SK-N-SH (cell line): ENCODE data around the gene OXSR1. TPM values are rescaled to one million over a fixed set of nuclear protein-coding genes. Genes with fewer than 3 reads are reported as not detected.

ENCODE experiments used
- CTCF ChIA-PET: fragments of 300-600, 350-600 bp; formaldehyde crosslinking; extraction: SDS; loops from one replicate; lab custom pipeline; 2021; lab: Yijun Ruan, JAX
- POLR2A ChIA-PET: fragments of 350-600 bp; sonication (Branson Sonifier 250); formaldehyde crosslinking; extraction: SDS; loops from one replicate; lab custom pipeline; 2020; ENCODE audit warnings: antibody characterized with exemption, inconsistent platforms; lab: Yijun Ruan, JAX
- DNase-seq: peaks from one replicate; pipeline ENCODE4 v3.0.0; 2012
- H2AFZ ChIP-seq: fragments of 200-600 bp; sonication (generic); 2 replicates; pipeline ENCODE4 v1.8.1; 2016; ENCODE audit warnings: antibody characterized with exemption, mild to moderate bottlenecking, low read depth
- H3F3A ChIP-seq: fragments of 200-600 bp; sonication (generic); replicated peaks from 2 replicates; pipeline ENCODE3; 2016; ENCODE audit warnings: antibody characterized with exemption, mild to moderate bottlenecking; ENCODE audit not compliant: insufficient read depth
- H3K27ac ChIP-seq, 2 experiments: fragments of 200-500 bp in 1 of 2; fragments of 200-600 bp in 1 of 2; sonication (Bioruptor generic) in 1 of 2; sonication (generic), shearing (Covaris generic) in 1 of 2; 2 replicates each; pipeline versions ENCODE4 v1.5.1 to v1.6.1; 2014 to 2016; ENCODE audit warnings: low read depth in 2 of 2, inconsistent platforms in 1 of 2, low read length in 1 of 2, mild to moderate bottlenecking in 1 of 2, mixed read lengths in 1 of 2
- H3K27me3 ChIP-seq: fragments of 200-600 bp; sonication (generic), shearing (Covaris generic); 2 replicates; pipeline ENCODE4 v1.6.1; 2016; ENCODE audit warnings: mixed run types; ENCODE audit not compliant: insufficient read depth
- H3K36me3 ChIP-seq, 2 experiments: fragments of 200-500 bp in 1 of 2; fragments of 200-600 bp in 1 of 2; sonication (Bioruptor generic) in 1 of 2; sonication (generic) in 1 of 2; replicated peaks in 1 of 2; 2 replicates each; pipeline versions ENCODE3 to v1.5.1; 2014 to 2016; ENCODE audit warnings: low read length in 1 of 2, mild to moderate bottlenecking in 1 of 2; ENCODE audit not compliant: insufficient read depth in 2 of 2, control insufficient read depth in 1 of 2
- H3K4me1 ChIP-seq, 2 experiments: fragments of 200-500 bp in 1 of 2; fragments of 200-600 bp in 1 of 2; sonication (Bioruptor generic) in 1 of 2; sonication (generic), shearing (Covaris generic) in 1 of 2; 2 replicates each; pipeline versions ENCODE4 v1.5.1 to v1.6.1; 2014 to 2016; ENCODE audit warnings: low read depth in 1 of 2, low read length in 1 of 2, mixed run types in 1 of 2; ENCODE audit not compliant: insufficient read depth in 2 of 2, control insufficient read depth in 1 of 2
- H3K4me2 ChIP-seq: fragments of 200-600 bp; sonication (generic), shearing (Covaris generic); 2 replicates; pipeline ENCODE4 v1.6.1; 2017; ENCODE audit warnings: mixed run types
- H3K4me3 ChIP-seq, 2 experiments: fragments of 200-500 bp in 1 of 2; fragments of 200-600 bp in 1 of 2; sonication (Bioruptor generic) in 1 of 2; sonication (generic), shearing (Covaris generic) in 1 of 2; 2 replicates each; pipeline versions ENCODE4 v1.5.1 to v1.8.1; 2014 to 2016; ENCODE audit warnings: low read depth in 2 of 2, inconsistent platforms in 1 of 2, low read length in 1 of 2, mild to moderate bottlenecking in 1 of 2, mixed read lengths in 1 of 2, moderate library complexity in 1 of 2
- H3K79me2 ChIP-seq: fragments of 200-600 bp; sonication (generic); 2 replicates; pipeline ENCODE4 v1.8.1; 2017; ENCODE audit warnings: mild to moderate bottlenecking; ENCODE audit not compliant: insufficient read depth
- H3K9ac ChIP-seq: fragments of 200-600 bp; sonication (generic); 2 replicates; pipeline ENCODE4 v1.6.1; 2017; ENCODE audit warnings: mixed run types
- H3K9me2 ChIP-seq: fragments of 200-600 bp; sonication (generic); 2 replicates; pipeline ENCODE4 v1.6.1; 2017; ENCODE audit warnings: mixed run types
- H3K9me3 ChIP-seq: fragments of 200-600 bp; sonication (generic); 2 replicates; pipeline ENCODE4 v1.6.1; 2017; ENCODE audit warnings: mixed run types, mild to moderate bottlenecking, moderate library complexity
- H4K20me1 ChIP-seq: fragments of 200-600 bp; sonication (generic); 2 replicates; pipeline ENCODE4 v1.6.1; 2017; ENCODE audit warnings: mild to moderate bottlenecking, mixed run types; ENCODE audit not compliant: insufficient read depth
- FOSL2 ChIP-seq: IDR thresholded peaks from 2 replicates; pipeline ENCODE4 v1.4.0; 2012; ENCODE audit warnings: low read depth, mild to moderate bottlenecking, moderate library complexity, borderline replicate concordance
- FOXJ3 ChIP-seq: sonication (generic); formaldehyde crosslinking; IDR thresholded peaks from 2 replicates; pipeline ENCODE4 v1.5.1; 2020; ENCODE audit warnings: mild to moderate bottlenecking, missing genetic modification reagents
- FOXM1 ChIP-seq: IDR thresholded peaks from 2 replicates; pipeline ENCODE4 v1.4.0; 2012; ENCODE audit warnings: low read depth, mild to moderate bottlenecking
- JUND ChIP-seq: IDR thresholded peaks from 2 replicates; pipeline ENCODE4 v1.4.0; 2012
- MEF2A ChIP-seq: IDR thresholded peaks from 2 replicates; pipeline ENCODE4 v1.4.0; 2012; ENCODE audit warnings: low read depth, borderline replicate concordance
- POLR2AphosphoS5 ChIP-seq: IDR thresholded peaks from 2 replicates; pipeline ENCODE4 v1.6.1; 2012; ENCODE audit warnings: low read depth, low read length
- RFX5 ChIP-seq: IDR thresholded peaks from 2 replicates; pipeline ENCODE4 v1.6.1; 2012; ENCODE audit warnings: mild to moderate bottlenecking, improper control_type of control experiment, low read length
- RXRA ChIP-seq: IDR thresholded peaks from 2 replicates; pipeline ENCODE4 v1.4.0; 2012; ENCODE audit warnings: low read depth, mild to moderate bottlenecking, borderline replicate concordance
- SIN3A ChIP-seq: IDR thresholded peaks from 2 replicates; pipeline ENCODE4 v1.6.1; 2012; ENCODE audit warnings: low read depth, mild to moderate bottlenecking, low read length, moderate library complexity, borderline replicate concordance
- SMC3 ChIP-seq: IDR thresholded peaks from 2 replicates; pipeline ENCODE4 v1.6.1; 2012; ENCODE audit warnings: low read depth, low read length, improper control_type of control experiment
- TAF1 ChIP-seq: IDR thresholded peaks from 2 replicates; pipeline ENCODE4 v1.6.1; 2012; ENCODE audit warnings: low read depth, mild to moderate bottlenecking, low read length, moderate library complexity, borderline replicate concordance
- YY1 ChIP-seq: IDR thresholded peaks from 2 replicates; pipeline ENCODE4 v1.4.0; 2012; ENCODE audit warnings: low read depth, mild to moderate bottlenecking
- WGBS: methylation state at CpG from one replicate; pipeline ENCODE4 v1.1.6; 2017; ENCODE audit warnings: low lambda C conversion rate; 5-methylcytosine and 5-hydroxymethylcytosine counted together
- polyA plus RNA-seq, 3 experiments: library from polyadenylated mRNA; depleted of rRNA; stranded (reverse); fragments of >200 nt; gene quantifications; 2 replicates each; pipeline ENCODE4 v1.2.3, GENCODE V29; 2012
- TF ChIP-seq, protein P1 (sequence below): fragments of 150-350 bp; IDR thresholded peaks from 2 replicates; pipeline ENCODE4 v1.6.1; 2017; ENCODE audit warnings: antibody characterized with exemption, low read length, low read depth, borderline replicate concordance
- TF ChIP-seq, protein P2 (sequence below): IDR thresholded peaks from 2 replicates; pipeline ENCODE4 v1.4.0; 2012; ENCODE audit warnings: low read depth
- TF ChIP-seq, protein P3 (sequence below): fragments of 200-600 bp; sonication (generic); IDR thresholded peaks from 2 replicates; pipeline ENCODE4 v1.6.1; 2017; ENCODE audit warnings: antibody characterized with exemption, mild to moderate bottlenecking, moderate library complexity
- TF ChIP-seq, protein P4 (sequence below): IDR thresholded peaks from 2 replicates; pipeline ENCODE4 v1.4.0; 2012; ENCODE audit warnings: low read depth, borderline replicate concordance

OXSR1 gene
- polyA plus RNA-seq, 1 of the 3 experiments (the other 2 are of a cell fraction) = 22.3 TPM

DNA sequence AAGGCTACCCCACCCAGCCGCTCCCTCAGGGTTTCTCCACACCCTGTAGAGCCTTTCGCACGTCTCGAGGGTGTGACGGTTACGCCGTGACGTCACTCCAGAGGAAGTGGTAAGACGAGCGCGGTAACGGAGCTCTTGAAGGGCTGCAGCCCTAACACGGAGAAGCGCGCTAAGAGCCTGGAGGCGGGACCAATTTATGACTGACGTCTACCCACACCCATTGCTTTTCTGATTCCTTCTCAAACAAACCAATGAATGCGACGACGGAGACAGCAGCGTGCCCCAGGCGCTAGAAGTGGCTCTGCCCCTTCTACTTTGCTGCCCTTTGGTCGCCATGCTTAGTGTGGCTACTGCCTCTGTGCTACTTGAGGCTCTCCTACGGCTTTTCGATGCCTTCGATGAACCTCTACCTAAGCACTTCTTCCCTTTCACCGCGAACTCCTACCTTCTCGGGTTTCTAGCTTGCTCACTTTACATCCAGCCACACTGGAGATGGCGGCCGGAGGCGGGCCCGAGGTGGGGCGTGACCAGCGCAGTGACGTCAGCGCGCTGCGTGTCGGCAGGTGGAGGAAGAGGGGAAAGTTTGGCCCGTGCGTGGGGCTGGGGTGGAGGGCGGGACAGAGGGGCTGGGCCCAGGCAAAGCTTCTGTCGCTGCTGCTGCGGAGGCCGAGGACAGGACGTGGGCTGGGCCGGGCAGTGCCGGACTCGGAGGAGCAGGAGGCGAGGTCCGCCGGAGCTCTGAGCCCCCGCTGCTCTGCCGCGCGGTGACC lies at the start of gene OXSR1 (continued):
- peak; percentile 72 for TF ChIP-seq POLR2AphosphoS5
- TF ChIP-seq, protein P1, sequence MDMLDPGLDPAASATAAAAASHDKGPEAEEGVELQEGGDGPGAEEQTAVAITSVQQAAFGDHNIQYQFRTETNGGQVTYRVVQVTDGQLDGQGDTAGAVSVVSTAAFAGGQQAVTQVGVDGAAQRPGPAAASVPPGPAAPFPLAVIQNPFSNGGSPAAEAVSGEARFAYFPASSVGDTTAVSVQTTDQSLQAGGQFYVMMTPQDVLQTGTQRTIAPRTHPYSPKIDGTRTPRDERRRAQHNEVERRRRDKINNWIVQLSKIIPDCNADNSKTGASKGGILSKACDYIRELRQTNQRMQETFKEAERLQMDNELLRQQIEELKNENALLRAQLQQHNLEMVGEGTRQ = no peak
- TF ChIP-seq, protein P2, sequence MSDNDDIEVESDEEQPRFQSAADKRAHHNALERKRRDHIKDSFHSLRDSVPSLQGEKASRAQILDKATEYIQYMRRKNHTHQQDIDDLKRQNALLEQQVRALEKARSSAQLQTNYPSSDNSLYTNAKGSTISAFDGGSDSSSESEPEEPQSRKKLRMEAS = peak; percentile 85
- TF ChIP-seq, protein P3, sequence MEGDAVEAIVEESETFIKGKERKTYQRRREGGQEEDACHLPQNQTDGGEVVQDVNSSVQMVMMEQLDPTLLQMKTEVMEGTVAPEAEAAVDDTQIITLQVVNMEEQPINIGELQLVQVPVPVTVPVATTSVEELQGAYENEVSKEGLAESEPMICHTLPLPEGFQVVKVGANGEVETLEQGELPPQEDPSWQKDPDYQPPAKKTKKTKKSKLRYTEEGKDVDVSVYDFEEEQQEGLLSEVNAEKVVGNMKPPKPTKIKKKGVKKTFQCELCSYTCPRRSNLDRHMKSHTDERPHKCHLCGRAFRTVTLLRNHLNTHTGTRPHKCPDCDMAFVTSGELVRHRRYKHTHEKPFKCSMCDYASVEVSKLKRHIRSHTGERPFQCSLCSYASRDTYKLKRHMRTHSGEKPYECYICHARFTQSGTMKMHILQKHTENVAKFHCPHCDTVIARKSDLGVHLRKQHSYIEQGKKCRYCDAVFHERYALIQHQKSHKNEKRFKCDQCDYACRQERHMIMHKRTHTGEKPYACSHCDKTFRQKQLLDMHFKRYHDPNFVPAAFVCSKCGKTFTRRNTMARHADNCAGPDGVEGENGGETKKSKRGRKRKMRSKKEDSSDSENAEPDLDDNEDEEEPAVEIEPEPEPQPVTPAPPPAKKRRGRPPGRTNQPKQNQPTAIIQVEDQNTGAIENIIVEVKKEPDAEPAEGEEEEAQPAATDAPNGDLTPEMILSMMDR = no peak
- TF ChIP-seq FOXM1 = no peak
- TF ChIP-seq RXRA = no peak
- peak; percentile 41 for TF ChIP-seq RFX5
- no peak for TF ChIP-seq JUND
- TF ChIP-seq FOSL2 = no peak
- no peak; the same call in 1 of the 2 replicates for TF ChIP-seq SMC3
- TF ChIP-seq, all 33 proteins: peak for 13

DNA sequence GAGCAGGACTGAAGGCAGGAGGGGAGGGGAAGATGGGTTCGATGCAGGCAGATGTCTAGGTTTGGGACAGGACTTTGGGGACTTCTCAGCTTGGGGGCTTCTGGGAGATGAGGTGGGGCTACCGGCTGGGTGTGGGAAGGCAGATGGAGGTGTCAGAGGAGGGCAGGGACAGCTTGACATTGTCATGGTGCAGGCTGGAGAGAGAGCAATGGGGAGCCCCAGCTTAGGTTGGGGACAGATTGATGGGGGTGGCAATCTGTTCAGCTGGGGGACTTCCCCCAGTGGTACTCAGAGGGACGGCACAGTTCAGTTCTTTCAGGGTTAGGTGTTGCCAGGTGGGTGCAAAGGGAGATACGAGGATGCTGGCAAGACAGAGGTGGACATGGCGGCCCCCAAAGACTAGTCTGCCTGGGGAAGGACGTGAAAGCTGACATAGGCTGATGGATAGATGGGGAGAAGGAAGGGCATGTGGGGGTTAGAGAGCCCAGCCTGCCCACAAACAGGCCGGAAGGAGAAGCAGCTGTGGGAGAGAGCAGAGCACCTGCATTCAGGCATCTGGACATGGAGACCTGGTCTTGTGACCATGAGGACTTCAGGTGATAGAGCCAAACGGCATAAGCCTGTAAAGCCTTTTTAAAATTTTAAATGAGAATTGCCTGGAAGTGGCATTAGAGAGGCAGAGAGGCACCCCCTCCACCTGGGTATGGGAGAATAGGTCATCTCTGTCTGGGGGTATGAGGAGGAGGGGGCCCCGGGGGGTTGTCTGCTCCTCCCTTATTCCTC lies 49.5 kb upstream of the OXSR1 start:
- TF ChIP-seq MEF2A = no peak
- no peak for TF ChIP-seq TAF1
- no peak for TF ChIP-seq SMC3
- TF ChIP-seq, protein P4, sequence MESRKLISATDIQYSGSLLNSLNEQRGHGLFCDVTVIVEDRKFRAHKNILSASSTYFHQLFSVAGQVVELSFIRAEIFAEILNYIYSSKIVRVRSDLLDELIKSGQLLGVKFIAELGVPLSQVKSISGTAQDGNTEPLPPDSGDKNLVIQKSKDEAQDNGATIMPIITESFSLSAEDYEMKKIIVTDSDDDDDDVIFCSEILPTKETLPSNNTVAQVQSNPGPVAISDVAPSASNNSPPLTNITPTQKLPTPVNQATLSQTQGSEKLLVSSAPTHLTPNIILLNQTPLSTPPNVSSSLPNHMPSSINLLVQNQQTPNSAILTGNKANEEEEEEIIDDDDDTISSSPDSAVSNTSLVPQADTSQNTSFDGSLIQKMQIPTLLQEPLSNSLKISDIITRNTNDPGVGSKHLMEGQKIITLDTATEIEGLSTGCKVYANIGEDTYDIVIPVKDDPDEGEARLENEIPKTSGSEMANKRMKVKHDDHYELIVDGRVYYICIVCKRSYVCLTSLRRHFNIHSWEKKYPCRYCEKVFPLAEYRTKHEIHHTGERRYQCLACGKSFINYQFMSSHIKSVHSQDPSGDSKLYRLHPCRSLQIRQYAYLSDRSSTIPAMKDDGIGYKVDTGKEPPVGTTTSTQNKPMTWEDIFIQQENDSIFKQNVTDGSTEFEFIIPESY = no peak
- no peak for TF ChIP-seq YY1
- TF ChIP-seq, protein P1 = no peak
- no peak for TF ChIP-seq FOXJ3 (CRISPR knock-in tag)
- TF ChIP-seq RFX5 = no peak
- no peak for TF ChIP-seq SIN3A
- TF ChIP-seq, protein P2 = no peak
- TF ChIP-seq, all 33 proteins: peak for 0
- ChIA-PET CTCF (interaction anchor here (1.0 to 4.8 kb wide), 5 partner anchors 15 to 364 kb away, joined by 3 to 27 read pairs (median 12); partner anchors contain the start of gene XYLB), POLR2A (no interaction called here)
- Histone ChIP-seq H3K9me2 (no peaks in the 10 kb centered on the region), H3K27me3 (no peaks in the 10 kb centered on the region), H4K20me1 (no peaks in the 10 kb centered on the region), H3K4me1 (no peaks in the 10 kb centered on the region), H3K36me3 (no peaks in the 10 kb centered on the region), H3K4me2 (no peak overlapping the region), H3K9ac (no peak overlapping the region), H2AFZ (no peak overlapping the region), H3K4me3 (no peak overlapping the region), H3F3A (no peaks in the 10 kb centered on the region), H3K27ac (no peak overlapping the region), H3K79me2 (no peaks in the 10 kb centered on the region), H3K9me3 (no peaks in the 10 kb centered on the region)
- WGBS = 69% methylated on average over 9 of the region's 9 CpGs
- DNase-seq = no peak
